PC-9 (cell line): ENCODE measurements around the gene GABRG3. TPM values are rescaled to one million over a fixed set of nuclear protein-coding genes. Genes with fewer than 3 reads are reported as not detected.

Source experiments
- BruUV-seq: library from RNA; stranded (reverse); fragments of 400-500 nt; replicated peaks from 2 replicates; lab custom pipeline; 2021; lab: Mats Ljungman, UMichigan
- CTCF ChIA-PET: fragments of 300-600 bp; sonication (Branson Sonifier 250); formaldehyde crosslinking; loops from one replicate; lab custom pipeline; 2022; ENCODE audit warnings: antibody characterized with exemption; lab: Charles Lee
- POLR2A ChIA-PET: fragments of 300-600 bp; sonication (Branson Sonifier 250); formaldehyde crosslinking; loops from one replicate; lab custom pipeline; 2022; ENCODE audit warnings: antibody characterized with exemption; ENCODE audit not compliant: unreplicated experiment; lab: Charles Lee
- DNase-seq, 2 experiments: peaks; one replicate each; pipeline versions ENCODE4 v3.0.0 to v3.0.0-alpha.2; 2015 to 2022; ENCODE audit warnings: mixed read lengths in 1 of 2
- H2AFZ ChIP-seq: fragments of 200-600 bp; sonication (generic); 2 replicates; pipeline ENCODE4 v1.8.1; 2017; ENCODE audit warnings: antibody characterized with exemption
- H3F3A ChIP-seq: fragments of 200-600 bp; sonication (generic); 2 replicates; pipeline ENCODE4 v1.8.1; 2017; ENCODE audit warnings: antibody characterized with exemption, mild to moderate bottlenecking, low read depth; ENCODE audit not compliant: insufficient read depth
- H3K27ac ChIP-seq: fragments of 200-600 bp; sonication (generic); 2 replicates; pipeline ENCODE4 v1.6.1; 2016; ENCODE audit warnings: mixed run types
- H3K27me3 ChIP-seq: fragments of 200-600 bp; sonication (generic); 2 replicates; pipeline ENCODE4 v1.6.1; 2016; ENCODE audit warnings: low read depth, mixed run types; ENCODE audit not compliant: insufficient read depth
- H3K36me3 ChIP-seq: fragments of 200-600 bp; sonication (generic); 2 replicates; pipeline ENCODE4 v1.6.1; 2016; ENCODE audit warnings: low read depth, mixed run types
- H3K4me1 ChIP-seq: fragments of 200-600 bp; sonication (generic); replicated peaks from 2 replicates; pipeline ENCODE4 v1.6.1; 2016; ENCODE audit warnings: mixed run types; ENCODE audit not compliant: insufficient read depth
- H3K4me2 ChIP-seq: fragments of 200-600 bp; sonication (generic); 2 replicates; pipeline ENCODE4 v1.6.1; 2017; ENCODE audit warnings: mixed run types
- H3K4me3 ChIP-seq: fragments of 200-600 bp; sonication (generic); 2 replicates; pipeline ENCODE4 v1.6.1; 2016; ENCODE audit warnings: mixed run types
- H3K79me2 ChIP-seq: fragments of 200-600 bp; sonication (generic); 2 replicates; pipeline ENCODE4 v1.6.1; 2017; ENCODE audit warnings: low read depth, mixed run types
- H3K9me2 ChIP-seq: fragments of 200-600 bp; sonication (generic); 2 replicates; pipeline ENCODE4 v1.8.1; 2017; ENCODE audit warnings: mild to moderate bottlenecking; ENCODE audit not compliant: insufficient read depth
- H3K9me3 ChIP-seq: fragments of 200-600 bp; sonication (generic); 2 replicates; pipeline ENCODE4 v1.8.1; 2016; ENCODE audit warnings: low read depth; ENCODE audit not compliant: insufficient read depth
- H4K20me1 ChIP-seq: fragments of 200-600 bp; sonication (generic); 2 replicates; pipeline ENCODE4 v1.8.1; 2017; ENCODE audit not compliant: insufficient read depth
- CTCF ChIP-seq: fragments of 200-600 bp; sonication (generic); conservative IDR thresholded peaks from 2 replicates; pipeline ENCODE4 v1.6.1; 2017; ENCODE audit warnings: mixed run types, antibody characterized with exemption, mild to moderate bottlenecking, moderate library complexity
- EZH2 ChIP-seq: fragments of 200-600 bp; sonication (generic); IDR thresholded peaks from 2 replicates; pipeline ENCODE4 v1.8.0; 2017; ENCODE audit warnings: antibody characterized with exemption, low read depth
- intact Hi-C: fragments of 100-400 bp; cut with micrococcal nuclease; formaldehyde crosslinking; loops from one replicate; pipeline ENCODE4 v1.10.0; 2022; ENCODE audit not compliant: unreplicated experiment
- total RNA-seq: library from RNA; stranded (reverse); gene quantifications from 2 replicates; pipeline ENCODE4 v1.2.3, GENCODE V29; 2021

Gene GABRG3
- total RNA-seq, 1 experiment from 2014 or later = not detected

- no peaks in the 10 kb centered on the region for H3K9me2 ChIP-seq
- H3K9me3 ChIP-seq = no peaks in the 10 kb centered on the region
- H3K27me3 ChIP-seq = no peaks in the 10 kb centered on the region; the same call in 1 of the 2 replicates
- intact Hi-C loops = no loop called here
- no peak for TF ChIP-seq EZH2
- TF ChIP-seq CTCF = no peak
- H2AFZ ChIP-seq = no peak overlapping the region
- no TSS peak for BruUV-seq
- H3K4me1 ChIP-seq = no peaks in the 10 kb centered on the region
- H3K4me2 ChIP-seq = no peak overlapping the region
- no peaks in the 10 kb centered on the region for H3F3A ChIP-seq
- ChIA-PET POLR2A (no interaction called here), CTCF (no interaction called here)
- no peak for DNase-seq
- H4K20me1 ChIP-seq = no peaks in the 10 kb centered on the region
- no peaks in the 10 kb centered on the region for H3K79me2 ChIP-seq
- H3K4me3 ChIP-seq = no peak overlapping the region
- no peak overlapping the region for H3K27ac ChIP-seq
- no peaks in the 10 kb centered on the region for H3K36me3 ChIP-seq
Observed at GRCh38 chr15:27086149-27086548, 115.2 kb downstream of the GABRG3 start.

GRCh38 chr15:27086805-27087204 is 115.8 kb downstream of the GABRG3 start:
- Histone ChIP-seq H3K27ac (no peak overlapping the region), H3K4me1 (no peaks in the 10 kb centered on the region), H3F3A (no peaks in the 10 kb centered on the region), H3K36me3 (no peaks in the 10 kb centered on the region), H4K20me1 (no peaks in the 10 kb centered on the region), H3K4me3 (no peak overlapping the region), H3K4me2 (no peak overlapping the region), H3K9me3 (no peaks in the 10 kb centered on the region), H2AFZ (no peak overlapping the region), H3K79me2 (no peaks in the 10 kb centered on the region), H3K9me2 (no peaks in the 10 kb centered on the region), H3K27me3 (no peaks in the 10 kb centered on the region; the same call in 1 of the 2 replicates)
- TF ChIP-seq EZH2 (no peak), CTCF (no peak)
- no peak for DNase-seq
- intact Hi-C loops = no loop called here
- ChIA-PET POLR2A (no interaction called here), CTCF (no interaction called here)
- no TSS peak for BruUV-seq

- Histone ChIP-seq H3K27me3 (no peaks in the 10 kb centered on the region), H4K20me1 (no peaks in the 10 kb centered on the region), H3K79me2 (no peaks in the 10 kb centered on the region), H3K4me2 (no peak overlapping the region), H3K27ac (no peak overlapping the region), H3K36me3 (no peaks in the 10 kb centered on the region), H3F3A (no peaks in the 10 kb centered on the region), H3K9me2 (no peaks in the 10 kb centered on the region), H3K4me1 (no peaks in the 10 kb centered on the region), H3K9me3 (no peaks in the 10 kb centered on the region), H2AFZ (no peak overlapping the region), H3K4me3 (no peak overlapping the region)
- no peak for DNase-seq
- POLR2A ChIA-PET = no interaction called here
- CTCF ChIA-PET = no interaction called here
- no TSS peak for BruUV-seq
- intact Hi-C loops = no loop called here
- TF ChIP-seq CTCF (no peak), EZH2 (no peak)
Observed at GRCh38 chr15:27087651-27088583, 116.9 kb downstream of the GABRG3 start.
